ENCODE measurements around the gene PRDM12.

The PRDM12 gene

DNA sequence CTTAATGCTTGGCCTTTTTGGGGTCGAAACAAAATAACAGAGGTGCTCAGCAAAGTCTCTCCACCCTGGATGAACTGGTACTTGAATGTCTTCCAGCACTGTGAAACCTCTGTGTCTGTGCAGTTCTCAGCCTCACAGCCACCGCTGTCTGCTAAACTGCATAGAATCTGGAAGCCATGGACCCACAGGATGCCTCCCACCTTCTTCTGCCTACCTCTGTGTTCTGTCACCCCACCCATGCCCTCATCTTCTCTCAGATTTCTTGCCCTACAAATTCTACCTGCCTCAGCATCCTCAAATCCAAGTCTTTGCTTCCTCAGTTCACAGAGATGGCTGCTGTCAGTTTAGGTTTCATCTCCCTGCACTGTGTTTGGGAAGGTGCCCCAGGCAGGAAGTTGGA, 64.8 kb downstream of the PRDM12 start:
- TF ChIP-seq, protein P1, sequence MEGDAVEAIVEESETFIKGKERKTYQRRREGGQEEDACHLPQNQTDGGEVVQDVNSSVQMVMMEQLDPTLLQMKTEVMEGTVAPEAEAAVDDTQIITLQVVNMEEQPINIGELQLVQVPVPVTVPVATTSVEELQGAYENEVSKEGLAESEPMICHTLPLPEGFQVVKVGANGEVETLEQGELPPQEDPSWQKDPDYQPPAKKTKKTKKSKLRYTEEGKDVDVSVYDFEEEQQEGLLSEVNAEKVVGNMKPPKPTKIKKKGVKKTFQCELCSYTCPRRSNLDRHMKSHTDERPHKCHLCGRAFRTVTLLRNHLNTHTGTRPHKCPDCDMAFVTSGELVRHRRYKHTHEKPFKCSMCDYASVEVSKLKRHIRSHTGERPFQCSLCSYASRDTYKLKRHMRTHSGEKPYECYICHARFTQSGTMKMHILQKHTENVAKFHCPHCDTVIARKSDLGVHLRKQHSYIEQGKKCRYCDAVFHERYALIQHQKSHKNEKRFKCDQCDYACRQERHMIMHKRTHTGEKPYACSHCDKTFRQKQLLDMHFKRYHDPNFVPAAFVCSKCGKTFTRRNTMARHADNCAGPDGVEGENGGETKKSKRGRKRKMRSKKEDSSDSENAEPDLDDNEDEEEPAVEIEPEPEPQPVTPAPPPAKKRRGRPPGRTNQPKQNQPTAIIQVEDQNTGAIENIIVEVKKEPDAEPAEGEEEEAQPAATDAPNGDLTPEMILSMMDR (IDR thresholded peaks at IDR 0.05; ENCODE audit: control insufficient read depth, insufficient read depth, low read depth, low read length, missing control alignments), result no peak
- no peak for DNase-seq (ENCODE audit: low read depth)
- no peak overlapping the region for H3K4me3 ChIP-seq (ENCODE audit: control insufficient read depth, low read depth, low read length)

DNA sequence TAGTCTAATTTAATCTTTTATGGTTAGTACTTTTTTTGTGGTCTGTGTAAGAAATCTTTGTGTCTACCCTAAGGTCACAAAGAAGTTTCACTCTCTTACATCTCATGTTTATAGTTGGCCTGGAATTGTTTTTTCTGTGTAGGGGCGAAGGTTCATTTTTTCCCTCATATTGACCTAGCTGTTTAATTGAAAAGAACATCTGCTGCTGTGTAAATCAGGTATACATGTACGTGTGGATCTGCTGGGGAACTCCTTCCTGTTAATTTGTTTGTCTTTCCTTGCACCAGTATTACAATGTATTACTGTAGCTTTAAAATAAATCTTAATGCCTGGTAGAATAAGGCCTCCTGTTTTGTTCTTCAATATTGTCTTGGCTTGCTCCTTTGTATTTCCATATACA, 67.0 kb downstream of the PRDM12 start:
- TF ChIP-seq, protein P1 (IDR thresholded peaks at IDR 0.05; ENCODE audit: control insufficient read depth, insufficient read depth, low read depth, low read length, missing control alignments), result no peak
- no peak overlapping the region for H3K4me3 ChIP-seq (ENCODE audit: control insufficient read depth, low read depth, low read length)
- DNase-seq (ENCODE audit: low read depth), result no peak

DNA sequence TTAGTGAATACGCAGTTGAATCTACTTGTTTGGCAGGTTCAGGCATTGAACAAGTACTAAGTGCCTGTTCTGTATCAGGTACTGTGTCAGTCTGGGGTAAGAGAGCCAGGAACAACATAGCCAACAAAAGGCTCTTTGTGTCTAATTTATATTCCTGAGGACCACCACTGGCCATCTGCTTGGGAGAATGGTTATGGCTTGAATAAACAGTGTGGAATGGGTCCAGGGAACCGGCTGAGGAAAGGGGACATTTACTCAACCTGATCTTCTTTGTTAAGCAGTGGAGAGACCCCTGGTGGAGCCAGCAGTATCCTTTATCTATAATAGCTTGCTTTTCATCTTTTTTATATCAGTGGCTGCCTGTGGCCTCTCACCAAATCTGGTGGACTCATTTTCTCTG, 67.7 kb downstream of the PRDM12 start:
- H3K4me3 ChIP-seq (ENCODE audit: control insufficient read depth, low read depth, low read length), result no peak overlapping the region
- TF ChIP-seq, protein P1 (IDR thresholded peaks at IDR 0.05; ENCODE audit: control insufficient read depth, insufficient read depth, low read depth, low read length, missing control alignments), result no peak
- no peak for DNase-seq (ENCODE audit: low read depth)

All from AG09309 (cell line).